GM12878 (cell line): ENCODE results near the gene PRPF40B. TPM values are rescaled to one million over a fixed set of nuclear protein-coding genes. Genes with fewer than 3 reads are reported as not detected.

ENCODE experiments used
- ATAC-seq: fragments of 200-7000 bp; cut with Tn5 transposase; 3 replicates; pipeline ENCODE4 v1.9.1; 2020; ENCODE audit warnings: mild to moderate bottlenecking, moderate library complexity
- BruUV-seq: library from RNA; stranded (reverse); fragments of 400-500 nt; replicated peaks from 2 replicates; lab custom pipeline; 2021; lab: Mats Ljungman, UMichigan
- CTCF ChIA-PET: fragments of 300-600 bp; sonication (Branson Sonifier 250); formaldehyde crosslinking; extraction: SDS; loops from one replicate; lab custom pipeline; 2021; ENCODE audit warnings: inconsistent platforms; lab: Yijun Ruan, JAX
- POLR2A ChIA-PET: fragments of 350-600 bp; formaldehyde crosslinking; extraction: SDS; loops from one replicate; lab custom pipeline; 2021; ENCODE audit warnings: inconsistent platforms; lab: Charles Lee
- RAD21 ChIA-PET: fragments of 300-600 bp; sonication (Branson Sonifier 250); formaldehyde crosslinking; loops from one replicate; lab custom pipeline; 2023; ENCODE audit warnings: antibody characterized with exemption; ENCODE audit not compliant: unreplicated experiment; lab: Charles Lee
- SMC1A ChIA-PET: fragments of 300-600 bp; sonication (Branson Sonifier 250); formaldehyde crosslinking; loops from one replicate; lab custom pipeline; 2023; ENCODE audit not compliant: unreplicated experiment, uncharacterized antibody; lab: Charles Lee
- DNase-seq: peaks from one replicate; pipeline ENCODE4 v3.0.0-alpha.2; 2011; ENCODE audit warnings: low read depth, low spot score
- FAIRE-seq: peaks from 3 replicates; lab custom pipeline; 2011; peaks lifted over from hg19 to GRCh38; lab: Jason Lieb, UNC
- H2AFZ ChIP-seq: 2 replicates; pipeline ENCODE4 v1.6.0; 2011; ENCODE audit warnings: low read depth, low read length, control low read depth; ENCODE audit not compliant: control insufficient read depth
- H3K27ac ChIP-seq: 2 replicates; pipeline ENCODE4 v1.5.1; 2011; ENCODE audit warnings: control low read depth; ENCODE audit not compliant: control insufficient read depth, insufficient read depth
- H3K27me3 ChIP-seq, 2 experiments: replicated peaks in 1 of 2; 2 replicates each; pipeline versions ENCODE4 v1.6.0 to v1.6.1; 2011; ENCODE audit warnings: low read length in 1 of 2; ENCODE audit not compliant: control insufficient read depth in 2 of 2, insufficient read depth in 2 of 2
- H3K36me3 ChIP-seq, 2 experiments: 2 replicates each; pipeline ENCODE4 v1.5.1; 2011; ENCODE audit warnings: low read length in 1 of 2; ENCODE audit not compliant: control insufficient read depth in 2 of 2, insufficient read depth in 2 of 2
- H3K4me1 ChIP-seq: 2 replicates; pipeline ENCODE4 v1.6.1; 2011; ENCODE audit warnings: mild to moderate bottlenecking, low read length, moderate library complexity, mixed read lengths; ENCODE audit not compliant: control insufficient read depth, insufficient read depth
- H3K4me2 ChIP-seq: 2 replicates; pipeline ENCODE4 v1.6.0; 2011; ENCODE audit warnings: control low read depth; ENCODE audit not compliant: control insufficient read depth, insufficient read depth
- H3K4me3 ChIP-seq: fragments of 200-600 bp; sonication (generic); 2 replicates; pipeline ENCODE4 v1.5.1; 2016
- H3K79me2 ChIP-seq: 2 replicates; pipeline ENCODE4 v1.6.0; 2011; ENCODE audit warnings: low read length; ENCODE audit not compliant: control insufficient read depth, insufficient read depth
- H3K9ac ChIP-seq: 2 replicates; pipeline ENCODE4 v1.8.0; 2011; ENCODE audit warnings: low read length, control low read depth, mixed read lengths; ENCODE audit not compliant: control insufficient read depth, insufficient read depth
- H3K9me3 ChIP-seq: replicated peaks from 3 replicates; pipeline ENCODE4 v1.5.1; 2011; ENCODE audit warnings: mild to moderate bottlenecking, low read length; ENCODE audit not compliant: control insufficient read depth, insufficient read depth
- H4K20me1 ChIP-seq: 2 replicates; pipeline ENCODE4 v1.6.0; 2011; ENCODE audit not compliant: control insufficient read depth, insufficient read depth
- ASH2L ChIP-seq: fragments of 300-600, 200-600 bp; sonication (generic); IDR thresholded peaks from 2 replicates; pipeline ENCODE4 v1.6.1; 2017; ENCODE audit warnings: low read depth, mild to moderate bottlenecking, borderline replicate concordance
- ELK1 ChIP-seq: IDR thresholded peaks from 2 replicates; pipeline ENCODE4 v1.6.1; 2012; ENCODE audit warnings: low read depth, low read length, improper control_type of control experiment
- KLF5 ChIP-seq: fragments of 450-650 bp; IDR thresholded peaks from 2 replicates; pipeline ENCODE4 v1.6.1; 2014; ENCODE audit warnings: mild to moderate bottlenecking; ENCODE audit not compliant: partially characterized antibody
- PML ChIP-seq: IDR thresholded peaks from 2 replicates; pipeline ENCODE4 v1.6.1; 2012; ENCODE audit warnings: low read length, inconsistent platforms
- WGBS: methylation state at CpG from one replicate; pipeline ENCODE4 v1.1.6; 2016; ENCODE audit warnings: low lambda C conversion rate; ENCODE audit not compliant: insufficient replicate concordance, insufficient coverage; ENCODE audit errors: missing lambda C conversion rate; 5-methylcytosine and 5-hydroxymethylcytosine counted together
- in situ Hi-C: fragments of 300-500 bp; cut with MboI; formaldehyde crosslinking; loops from 9 replicates; pipeline ENCODE4 v1.14.3; 2018; ENCODE audit warnings: mixed read lengths
- intact Hi-C: fragments of 100-400 bp; cut with micrococcal nuclease; formaldehyde crosslinking; loops from one replicate; pipeline ENCODE4 v1.14.2; 2022; ENCODE audit not compliant: unreplicated experiment
- polyA plus RNA-seq, 11 experiments: library from polyadenylated mRNA; depleted of rRNA in 4 of 11; unstranded in 6 of 11; stranded (reverse) in 5 of 11; fragments of >200 nt; fragmentation: Nextera tagmentation in 4 of 11; fragmentation: Illumina TruSeq in 1 of 11; extraction: Ambion mirVana in 4 of 11; extraction: Trizol in 1 of 11; gene quantifications; 1 replicate in 1 of 11; 2 replicates in 10 of 11; pipeline versions ENCODE4 v1.2.1 to v1.2.3, GENCODE V29; 2011 to 2016; ENCODE audit warnings: inconsistent platforms in 2 of 11, missing spikeins in 2 of 11, low read depth in 1 of 11
- total RNA-seq, 4 experiments: library from RNA; depleted of rRNA in 3 of 4; stranded (reverse); fragments of >200 nt in 3 of 4; fragmentation: Illumina TruSeq in 1 of 4; extraction: Trizol in 1 of 4; gene quantifications; 2 replicates each; pipeline versions ENCODE4 v1.2.1 to v1.2.3, GENCODE V29; 2013 to 2021
- TF ChIP-seq, protein P1 (sequence below): fragments of 450-650 bp; IDR thresholded peaks from 2 replicates; pipeline ENCODE4 v1.6.1; 2017; ENCODE audit warnings: mild to moderate bottlenecking, moderate library complexity
- TF ChIP-seq, protein P2 (sequence below): fragments of 450-650 bp; IDR thresholded peaks from 2 replicates; pipeline ENCODE4 v1.6.1; 2018; ENCODE audit warnings: borderline replicate concordance, mild to moderate bottlenecking; ENCODE audit not compliant: partially characterized antibody
- TF ChIP-seq, protein P3 (sequence below): fragments of 450-650 bp; IDR thresholded peaks from 2 replicates; pipeline ENCODE4 v1.6.1; 2017; ENCODE audit warnings: mild to moderate bottlenecking, moderate library complexity

PRPF40B gene
- total and polyA plus RNA-seq, 10 of the 15 experiments (the other 5 are each of a cell fraction or from before 2014, with no cell fraction given): 0.31 to 17.9 (median 7.3) TPM

- BruUV-seq: no TSS peak
- FAIRE-seq (no peak), ATAC-seq (no peak), DNase-seq (no peak)
- ChIA-PET SMC1A (interaction anchor here (0.6 to 10.9 kb wide), 12 partner anchors 10 to 94 kb away, joined by 3 to 191 read pairs (median 5); partner anchors contain the start of genes FMNL3, PRPF40B and TMBIM6), POLR2A (interaction anchor here (1.0 to 3.9 kb wide), 5 partner anchors 10 to 56 kb away, joined by 3 to 28 read pairs (median 3); no protein-coding TSS in a partner anchor), RAD21 (interaction anchor here (0.8 to 2.6 kb wide), 7 partner anchors 11 to 61 kb away, joined by 3 to 10 read pairs (median 4); partner anchors contain the start of gene FMNL3), CTCF (interaction anchor here (0.6 to 20.4 kb wide), 9 partner anchors 10 to 193 kb away, joined by 3 to 486 read pairs (median 3); partner anchors contain the start of gene FMNL3)
- H3K4me2 ChIP-seq: no peak overlapping the region
- H3K4me1 ChIP-seq: no peaks in the 10 kb centered on the region
- 92% methylated on average over 15 of the region's 15 CpGs for WGBS
- no peaks in the 10 kb centered on the region for H3K27me3 ChIP-seq
- H3K9ac ChIP-seq: no peak overlapping the region
- no peak overlapping the region for H2AFZ ChIP-seq
- no peak overlapping the region for H3K4me3 ChIP-seq
- in situ Hi-C loops (loop anchor here (10.0 kb wide), 1 partner anchor 187 kb away; no protein-coding TSS in a partner anchor), intact Hi-C loops (no loop called here)
- no peaks in the 10 kb centered on the region for H4K20me1 ChIP-seq
- H3K79me2 ChIP-seq: no peaks in the 10 kb centered on the region
- no peaks in the 10 kb centered on the region for H3K9me3 ChIP-seq
- H3K27ac ChIP-seq: no peak overlapping the region
- peaks cover 40 to 54% of the 10 kb centered on the region in 2 experiments for H3K36me3 ChIP-seq
- TF ChIP-seq PML: no peak
- TF ChIP-seq, protein P1, sequence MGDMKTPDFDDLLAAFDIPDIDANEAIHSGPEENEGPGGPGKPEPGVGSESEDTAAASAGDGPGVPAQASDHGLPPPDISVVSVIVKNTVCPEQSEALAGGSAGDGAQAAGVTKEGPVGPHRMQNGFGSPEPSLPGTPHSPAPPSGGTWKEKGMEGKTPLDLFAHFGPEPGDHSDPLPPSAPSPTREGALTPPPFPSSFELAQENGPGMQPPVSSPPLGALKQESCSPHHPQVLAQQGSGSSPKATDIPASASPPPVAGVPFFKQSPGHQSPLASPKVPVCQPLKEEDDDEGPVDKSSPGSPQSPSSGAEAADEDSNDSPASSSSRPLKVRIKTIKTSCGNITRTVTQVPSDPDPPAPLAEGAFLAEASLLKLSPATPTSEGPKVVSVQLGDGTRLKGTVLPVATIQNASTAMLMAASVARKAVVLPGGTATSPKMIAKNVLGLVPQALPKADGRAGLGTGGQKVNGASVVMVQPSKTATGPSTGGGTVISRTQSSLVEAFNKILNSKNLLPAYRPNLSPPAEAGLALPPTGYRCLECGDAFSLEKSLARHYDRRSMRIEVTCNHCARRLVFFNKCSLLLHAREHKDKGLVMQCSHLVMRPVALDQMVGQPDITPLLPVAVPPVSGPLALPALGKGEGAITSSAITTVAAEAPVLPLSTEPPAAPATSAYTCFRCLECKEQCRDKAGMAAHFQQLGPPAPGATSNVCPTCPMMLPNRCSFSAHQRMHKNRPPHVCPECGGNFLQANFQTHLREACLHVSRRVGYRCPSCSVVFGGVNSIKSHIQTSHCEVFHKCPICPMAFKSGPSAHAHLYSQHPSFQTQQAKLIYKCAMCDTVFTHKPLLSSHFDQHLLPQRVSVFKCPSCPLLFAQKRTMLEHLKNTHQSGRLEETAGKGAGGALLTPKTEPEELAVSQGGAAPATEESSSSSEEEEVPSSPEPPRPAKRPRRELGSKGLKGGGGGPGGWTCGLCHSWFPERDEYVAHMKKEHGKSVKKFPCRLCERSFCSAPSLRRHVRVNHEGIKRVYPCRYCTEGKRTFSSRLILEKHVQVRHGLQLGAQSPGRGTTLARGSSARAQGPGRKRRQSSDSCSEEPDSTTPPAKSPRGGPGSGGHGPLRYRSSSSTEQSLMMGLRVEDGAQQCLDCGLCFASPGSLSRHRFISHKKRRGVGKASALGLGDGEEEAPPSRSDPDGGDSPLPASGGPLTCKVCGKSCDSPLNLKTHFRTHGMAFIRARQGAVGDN: no peak
- no peak for TF ChIP-seq ELK1
- TF ChIP-seq, protein P2, sequence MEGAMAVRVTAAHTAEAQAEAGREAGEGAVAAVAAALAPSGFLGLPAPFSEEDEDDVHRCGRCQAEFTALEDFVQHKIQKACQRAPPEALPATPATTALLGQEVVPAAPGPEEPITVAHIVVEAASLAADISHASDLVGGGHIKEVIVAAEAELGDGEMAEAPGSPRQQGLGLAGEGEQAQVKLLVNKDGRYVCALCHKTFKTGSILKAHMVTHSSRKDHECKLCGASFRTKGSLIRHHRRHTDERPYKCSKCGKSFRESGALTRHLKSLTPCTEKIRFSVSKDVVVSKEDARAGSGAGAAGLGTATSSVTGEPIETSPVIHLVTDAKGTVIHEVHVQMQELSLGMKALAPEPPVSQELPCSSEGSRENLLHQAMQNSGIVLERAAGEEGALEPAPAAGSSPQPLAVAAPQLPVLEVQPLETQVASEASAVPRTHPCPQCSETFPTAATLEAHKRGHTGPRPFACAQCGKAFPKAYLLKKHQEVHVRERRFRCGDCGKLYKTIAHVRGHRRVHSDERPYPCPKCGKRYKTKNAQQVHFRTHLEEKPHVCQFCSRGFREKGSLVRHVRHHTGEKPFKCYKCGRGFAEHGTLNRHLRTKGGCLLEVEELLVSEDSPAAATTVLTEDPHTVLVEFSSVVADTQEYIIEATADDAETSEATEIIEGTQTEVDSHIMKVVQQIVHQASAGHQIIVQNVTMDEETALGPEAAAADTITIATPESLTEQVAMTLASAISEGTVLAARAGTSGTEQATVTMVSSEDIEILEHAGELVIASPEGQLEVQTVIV: no peak
- TF ChIP-seq, protein P3, sequence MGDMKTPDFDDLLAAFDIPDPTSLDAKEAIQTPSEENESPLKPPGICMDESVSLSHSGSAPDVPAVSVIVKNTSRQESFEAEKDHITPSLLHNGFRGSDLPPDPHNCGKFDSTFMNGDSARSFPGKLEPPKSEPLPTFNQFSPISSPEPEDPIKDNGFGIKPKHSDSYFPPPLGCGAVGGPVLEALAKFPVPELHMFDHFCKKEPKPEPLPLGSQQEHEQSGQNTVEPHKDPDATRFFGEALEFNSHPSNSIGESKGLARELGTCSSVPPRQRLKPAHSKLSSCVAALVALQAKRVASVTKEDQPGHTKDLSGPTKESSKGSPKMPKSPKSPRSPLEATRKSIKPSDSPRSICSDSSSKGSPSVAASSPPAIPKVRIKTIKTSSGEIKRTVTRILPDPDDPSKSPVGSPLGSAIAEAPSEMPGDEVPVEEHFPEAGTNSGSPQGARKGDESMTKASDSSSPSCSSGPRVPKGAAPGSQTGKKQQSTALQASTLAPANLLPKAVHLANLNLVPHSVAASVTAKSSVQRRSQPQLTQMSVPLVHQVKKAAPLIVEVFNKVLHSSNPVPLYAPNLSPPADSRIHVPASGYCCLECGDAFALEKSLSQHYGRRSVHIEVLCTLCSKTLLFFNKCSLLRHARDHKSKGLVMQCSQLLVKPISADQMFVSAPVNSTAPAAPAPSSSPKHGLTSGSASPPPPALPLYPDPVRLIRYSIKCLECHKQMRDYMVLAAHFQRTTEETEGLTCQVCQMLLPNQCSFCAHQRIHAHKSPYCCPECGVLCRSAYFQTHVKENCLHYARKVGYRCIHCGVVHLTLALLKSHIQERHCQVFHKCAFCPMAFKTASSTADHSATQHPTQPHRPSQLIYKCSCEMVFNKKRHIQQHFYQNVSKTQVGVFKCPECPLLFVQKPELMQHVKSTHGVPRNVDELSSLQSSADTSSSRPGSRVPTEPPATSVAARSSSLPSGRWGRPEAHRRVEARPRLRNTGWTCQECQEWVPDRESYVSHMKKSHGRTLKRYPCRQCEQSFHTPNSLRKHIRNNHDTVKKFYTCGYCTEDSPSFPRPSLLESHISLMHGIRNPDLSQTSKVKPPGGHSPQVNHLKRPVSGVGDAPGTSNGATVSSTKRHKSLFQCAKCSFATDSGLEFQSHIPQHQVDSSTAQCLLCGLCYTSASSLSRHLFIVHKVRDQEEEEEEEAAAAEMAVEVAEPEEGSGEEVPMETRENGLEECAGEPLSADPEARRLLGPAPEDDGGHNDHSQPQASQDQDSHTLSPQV: no peak
- TF ChIP-seq ASH2L: no peak
- no peak for TF ChIP-seq KLF5
These were observed 24.7 kb downstream of the PRPF40B start for GRCh38 chr12:49647827-49648711.
